Measurements from ENCODE around the gene CAMK4.

The CAMK4 gene

GRCh38 chr5:111422245-111422644 lies 198.1 kb downstream of the CAMK4 start:
- Histone ChIP-seq H3K9me3 (ENCODE audit: low read length) (no peaks in the 10 kb centered on the region), H3K4me3 (ENCODE audit: low read length) (no peak overlapping the region), H2AFZ (ENCODE audit: low read depth, low read length) (no peak overlapping the region), H3K27me3 (ENCODE audit: insufficient read depth, low read length) (no peaks in the 10 kb centered on the region), H3K4me1 (ENCODE audit: insufficient read depth, low read length) (peaks cover 10% of the 10 kb centered on the region), H3K36me3 (ENCODE audit: insufficient read depth, low read length) (no peaks in the 10 kb centered on the region)

- Histone ChIP-seq H3K9me3 (ENCODE audit: low read length) (no peaks in the 10 kb centered on the region), H3K36me3 (ENCODE audit: insufficient read depth, low read length) (no peaks in the 10 kb centered on the region), H3K27me3 (ENCODE audit: insufficient read depth, low read length) (no peaks in the 10 kb centered on the region), H2AFZ (ENCODE audit: low read depth, low read length) (no peak overlapping the region), H3K4me1 (ENCODE audit: insufficient read depth, low read length) (peaks cover 10% of the 10 kb centered on the region), H3K4me3 (ENCODE audit: low read length) (no peak overlapping the region)
Observed at GRCh38 chr5:111422747-111423720, 198.8 kb downstream of the CAMK4 start.

GRCh38 chr5:111425205-111425604 lies 201.0 kb downstream of the CAMK4 start:
- Histone ChIP-seq H3K27me3 (ENCODE audit: insufficient read depth, low read length) (no peaks in the 10 kb centered on the region), H2AFZ (ENCODE audit: low read depth, low read length) (no peak overlapping the region), H3K4me1 (ENCODE audit: insufficient read depth, low read length) (peaks cover 10% of the 10 kb centered on the region), H3K36me3 (ENCODE audit: insufficient read depth, low read length) (no peaks in the 10 kb centered on the region), H3K9me3 (ENCODE audit: low read length) (no peaks in the 10 kb centered on the region), H3K4me3 (ENCODE audit: low read length) (no peak overlapping the region)

- H3K4me3 ChIP-seq (ENCODE audit: low read length) = no peak overlapping the region
- H3K9me3 ChIP-seq (ENCODE audit: low read length) = no peaks in the 10 kb centered on the region
- no peak overlapping the region for H2AFZ ChIP-seq (ENCODE audit: low read depth, low read length)
- no peaks in the 10 kb centered on the region for H3K27me3 ChIP-seq (ENCODE audit: insufficient read depth, low read length)
- H3K4me1 ChIP-seq (ENCODE audit: insufficient read depth, low read length) = peaks cover 3% of the 10 kb centered on the region
- no peaks in the 10 kb centered on the region for H3K36me3 ChIP-seq (ENCODE audit: insufficient read depth, low read length)
Observed at GRCh38 chr5:111427762-111428161, 203.6 kb downstream of the CAMK4 start.

GRCh38 chr5:111432883-111433536 lies 208.8 kb downstream of the CAMK4 start:
- Histone ChIP-seq H3K4me1 (ENCODE audit: insufficient read depth, low read length) (no peaks in the 10 kb centered on the region), H3K4me3 (ENCODE audit: low read length) (no peak overlapping the region), H2AFZ (ENCODE audit: low read depth, low read length) (no peak overlapping the region), H3K27me3 (ENCODE audit: insufficient read depth, low read length) (no peaks in the 10 kb centered on the region), H3K36me3 (ENCODE audit: insufficient read depth, low read length) (no peaks in the 10 kb centered on the region), H3K9me3 (ENCODE audit: low read length) (no peaks in the 10 kb centered on the region)

- no peaks in the 10 kb centered on the region for H3K27me3 ChIP-seq (ENCODE audit: insufficient read depth, low read length)
- H3K36me3 ChIP-seq (ENCODE audit: insufficient read depth, low read length) = no peaks in the 10 kb centered on the region
- H3K4me1 ChIP-seq (ENCODE audit: insufficient read depth, low read length) = no peaks in the 10 kb centered on the region
- no peaks in the 10 kb centered on the region for H3K9me3 ChIP-seq (ENCODE audit: low read length)
- H3K4me3 ChIP-seq (ENCODE audit: low read length) = no peak overlapping the region
- no peak overlapping the region for H2AFZ ChIP-seq (ENCODE audit: low read depth, low read length)
Observed at GRCh38 chr5:111434800-111435199, 210.6 kb downstream of the CAMK4 start.

GRCh38 chr5:111439473-111440075 lies 215.4 kb downstream of the CAMK4 start:
- H3K36me3 ChIP-seq (ENCODE audit: insufficient read depth, low read length) = no peaks in the 10 kb centered on the region
- no peaks in the 10 kb centered on the region for H3K27me3 ChIP-seq (ENCODE audit: insufficient read depth, low read length)
- H3K9me3 ChIP-seq (ENCODE audit: low read length) = no peaks in the 10 kb centered on the region
- H2AFZ ChIP-seq (ENCODE audit: low read depth, low read length) = no peak overlapping the region
- no peak overlapping the region for H3K4me3 ChIP-seq (ENCODE audit: low read length)
- no peaks in the 10 kb centered on the region for H3K4me1 ChIP-seq (ENCODE audit: insufficient read depth, low read length)

GRCh38 chr5:111447099-111447498 lies 222.9 kb downstream of the CAMK4 start:
- Histone ChIP-seq H3K4me3 (ENCODE audit: low read length) (no peak overlapping the region), H3K4me1 (ENCODE audit: insufficient read depth, low read length) (no peaks in the 10 kb centered on the region), H3K36me3 (ENCODE audit: insufficient read depth, low read length) (no peaks in the 10 kb centered on the region), H3K27me3 (ENCODE audit: insufficient read depth, low read length) (no peaks in the 10 kb centered on the region), H2AFZ (ENCODE audit: low read depth, low read length) (no peak overlapping the region), H3K9me3 (ENCODE audit: low read length) (no peaks in the 10 kb centered on the region)

- H3K27me3 ChIP-seq (ENCODE audit: insufficient read depth, low read length) = no peaks in the 10 kb centered on the region
- no peaks in the 10 kb centered on the region for H3K36me3 ChIP-seq (ENCODE audit: insufficient read depth, low read length)
- H3K4me1 ChIP-seq (ENCODE audit: insufficient read depth, low read length) = no peaks in the 10 kb centered on the region
- H3K4me3 ChIP-seq (ENCODE audit: low read length) = no peak overlapping the region
- H3K9me3 ChIP-seq (ENCODE audit: low read length) = no peaks in the 10 kb centered on the region
- H2AFZ ChIP-seq (ENCODE audit: low read depth, low read length) = no peak overlapping the region
Observed at GRCh38 chr5:111447822-111448221, 223.6 kb downstream of the CAMK4 start.

GRCh38 chr5:111453295-111453694 lies 229.1 kb downstream of the CAMK4 start:
- H2AFZ ChIP-seq (ENCODE audit: low read depth, low read length) = no peak overlapping the region
- no peaks in the 10 kb centered on the region for H3K36me3 ChIP-seq (ENCODE audit: insufficient read depth, low read length)
- H3K4me3 ChIP-seq (ENCODE audit: low read length) = no peak overlapping the region
- peaks cover 13% of the 10 kb centered on the region for H3K4me1 ChIP-seq (ENCODE audit: insufficient read depth, low read length)
- no peaks in the 10 kb centered on the region for H3K27me3 ChIP-seq (ENCODE audit: insufficient read depth, low read length)
- no peaks in the 10 kb centered on the region for H3K9me3 ChIP-seq (ENCODE audit: low read length)

GRCh38 chr5:111453747-111454146 lies 229.6 kb downstream of the CAMK4 start:
- peaks cover 13% of the 10 kb centered on the region for H3K4me1 ChIP-seq (ENCODE audit: insufficient read depth, low read length)
- H3K4me3 ChIP-seq (ENCODE audit: low read length) = no peak overlapping the region
- no peaks in the 10 kb centered on the region for H3K9me3 ChIP-seq (ENCODE audit: low read length)
- no peaks in the 10 kb centered on the region for H3K27me3 ChIP-seq (ENCODE audit: insufficient read depth, low read length)
- H3K36me3 ChIP-seq (ENCODE audit: insufficient read depth, low read length) = no peaks in the 10 kb centered on the region
- no peak overlapping the region for H2AFZ ChIP-seq (ENCODE audit: low read depth, low read length)

- no peaks in the 10 kb centered on the region for H3K9me3 ChIP-seq (ENCODE audit: low read length)
- no peaks in the 10 kb centered on the region for H3K36me3 ChIP-seq (ENCODE audit: insufficient read depth, low read length)
- H3K27me3 ChIP-seq (ENCODE audit: insufficient read depth, low read length) = no peaks in the 10 kb centered on the region
- no peak overlapping the region for H2AFZ ChIP-seq (ENCODE audit: low read depth, low read length)
- peaks cover 13% of the 10 kb centered on the region for H3K4me1 ChIP-seq (ENCODE audit: insufficient read depth, low read length)
- no peak overlapping the region for H3K4me3 ChIP-seq (ENCODE audit: low read length)
Observed at GRCh38 chr5:111454198-111454622, 230.0 kb downstream of the CAMK4 start.

- no peak overlapping the region for H3K4me3 ChIP-seq (ENCODE audit: low read length)
- H3K9me3 ChIP-seq (ENCODE audit: low read length) = no peaks in the 10 kb centered on the region
- H3K27me3 ChIP-seq (ENCODE audit: insufficient read depth, low read length) = no peaks in the 10 kb centered on the region
- no peak overlapping the region for H2AFZ ChIP-seq (ENCODE audit: low read depth, low read length)
- peaks cover 13% of the 10 kb centered on the region for H3K4me1 ChIP-seq (ENCODE audit: insufficient read depth, low read length)
- no peaks in the 10 kb centered on the region for H3K36me3 ChIP-seq (ENCODE audit: insufficient read depth, low read length)
Observed at GRCh38 chr5:111454776-111455175, 230.6 kb downstream of the CAMK4 start.

Data from neuron (in vitro differentiated cells).